ENCODE data around the gene TUBD1. TPM values are rescaled to one million over a fixed set of nuclear protein-coding genes. Genes with fewer than 3 reads are reported as not detected.
"Not testable (repeated sequence)": the region's sequence is repeated elsewhere in the genome, so short reads cannot be mapped to it uniquely, and the experiment has no call there.

TUBD1 gene
- total RNA-seq, 1 donor from 2014 or later = 7.5 TPM

DNA sequence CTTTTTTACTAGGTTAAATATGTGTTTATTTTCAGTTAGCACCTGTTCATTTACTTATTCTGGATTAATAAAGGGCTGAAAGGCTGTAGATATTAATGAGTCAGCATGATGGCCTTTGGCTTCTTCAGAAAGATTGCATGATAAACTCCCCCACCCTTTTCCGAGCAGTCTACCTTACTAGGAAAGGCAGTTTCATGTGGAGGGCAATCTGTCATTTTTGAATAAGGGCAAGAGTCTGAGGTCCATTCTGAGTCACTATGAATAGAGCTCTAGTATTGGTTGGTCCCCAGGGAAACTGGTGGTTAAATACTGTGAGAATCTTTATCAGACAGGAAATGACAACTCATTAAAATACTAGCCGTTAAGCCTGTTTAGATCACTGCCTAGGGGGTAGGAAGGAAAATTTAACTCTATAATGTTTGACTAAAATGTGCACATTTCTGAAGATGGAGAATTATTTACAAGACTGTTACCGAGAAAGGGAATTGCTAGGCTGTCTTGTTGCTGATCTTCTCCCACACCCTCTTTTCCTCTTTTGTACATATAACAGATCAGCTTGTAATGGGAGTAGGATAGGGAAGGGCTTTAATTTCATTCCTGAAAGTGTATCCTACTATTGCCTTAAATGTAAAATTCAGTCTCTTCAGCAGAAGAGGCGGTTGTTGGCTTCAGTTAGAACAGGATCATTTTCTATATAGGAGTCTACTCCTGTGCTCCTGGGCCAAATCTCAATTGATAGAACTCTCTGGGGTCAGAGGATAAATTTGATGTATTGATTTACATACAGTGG is 63.3 kb downstream of the TUBD1 start:
- no peak for DNase-seq (ENCODE audit: low spot score)

DNA sequence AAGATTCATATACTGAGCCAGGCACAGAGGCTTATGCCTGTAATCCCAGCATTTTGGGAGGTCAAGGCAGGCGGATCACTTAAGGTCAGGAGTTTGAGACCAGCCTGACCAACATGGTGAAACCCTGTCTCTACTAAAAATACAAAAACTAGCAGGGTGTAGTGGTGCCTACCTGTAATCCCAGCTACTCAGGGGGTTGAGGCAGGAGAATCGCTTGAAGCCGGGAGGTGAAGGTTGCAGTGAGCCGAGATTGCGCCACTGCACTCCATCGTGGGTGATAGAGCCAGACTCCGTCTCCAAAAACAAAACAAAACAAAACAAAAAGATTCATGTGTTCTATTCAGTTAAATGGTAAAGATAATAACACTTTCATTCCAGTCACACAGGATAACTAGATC is 63.9 kb downstream of the TUBD1 start:
- DNase-seq (ENCODE audit: low spot score); intact Hi-C loops (cut with DNase I): not testable (repeated sequence)

More for the DNA sequence above, 63.3 kb downstream of the TUBD1 start:
- intact Hi-C loops (cut with DNase I) = no loop called here

DNA sequence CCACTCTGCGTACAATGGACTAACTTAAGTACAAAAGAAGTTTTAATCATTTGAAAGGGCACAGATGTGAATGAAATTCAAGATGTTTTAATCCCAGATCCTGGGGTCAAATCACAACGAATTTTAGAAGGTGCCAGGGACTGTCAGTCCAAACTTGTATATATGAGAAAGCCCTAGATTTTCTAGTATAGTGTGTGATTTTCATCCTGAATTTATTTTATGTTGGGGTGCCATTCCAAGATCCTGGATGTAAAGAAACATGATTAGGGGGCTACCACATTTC is 64.3 kb downstream of the TUBD1 start:
- no peak for DNase-seq (ENCODE audit: low spot score)
- intact Hi-C loops (cut with DNase I) = no loop called here

DNA sequence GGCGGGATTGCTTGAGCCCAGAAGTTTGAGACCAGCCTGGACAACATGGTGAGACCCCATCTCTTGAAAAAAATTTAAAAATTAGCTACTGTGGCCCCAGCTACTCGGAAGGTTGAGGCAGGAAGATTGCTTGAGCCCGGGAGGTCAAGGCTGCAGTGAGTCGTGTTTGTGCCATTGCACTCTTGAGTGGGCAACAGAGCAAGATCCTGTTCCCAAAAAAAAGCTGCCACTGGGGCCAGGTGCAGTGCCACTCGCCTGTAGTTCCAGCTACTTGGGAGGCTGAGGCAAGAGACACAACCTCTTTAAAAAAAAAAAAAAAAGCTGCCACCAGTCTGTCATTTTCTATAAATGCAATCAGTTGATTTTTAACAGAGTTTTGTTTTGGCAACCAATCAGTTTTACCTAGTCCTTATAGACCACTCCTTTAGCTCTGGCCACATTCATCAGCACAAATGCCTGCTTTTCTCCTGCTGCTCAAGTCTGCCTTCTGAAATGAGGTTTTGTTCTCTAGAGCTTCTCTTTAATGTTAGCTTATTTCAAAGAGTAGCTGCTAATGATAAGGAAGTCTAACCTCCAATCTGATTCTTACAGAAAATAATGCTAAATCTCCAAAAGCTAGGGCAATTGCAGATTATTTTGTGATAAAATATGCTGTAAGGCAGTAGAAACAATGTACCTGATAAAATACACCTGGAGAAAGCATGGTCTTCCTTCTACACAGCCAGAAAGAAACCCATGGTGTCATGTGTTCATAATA is 64.8 kb downstream of the TUBD1 start:
- DNase-seq (ENCODE audit: low spot score) = no peak

GRCh38 chr17:59826706-59827453 is 65.9 kb downstream of the TUBD1 start:
- intact Hi-C loops (cut with DNase I) = no loop called here
- DNase-seq (ENCODE audit: low spot score) = no peak

More for the DNA sequence above, 64.8 kb downstream of the TUBD1 start:
- intact Hi-C loops (cut with DNase I) = no loop called here

GRCh38 chr17:59825533-59826322 is 67.0 kb downstream of the TUBD1 start:
- DNase-seq (ENCODE audit: low spot score) = no peak
- intact Hi-C loops (cut with DNase I) = no loop called here

DNA sequence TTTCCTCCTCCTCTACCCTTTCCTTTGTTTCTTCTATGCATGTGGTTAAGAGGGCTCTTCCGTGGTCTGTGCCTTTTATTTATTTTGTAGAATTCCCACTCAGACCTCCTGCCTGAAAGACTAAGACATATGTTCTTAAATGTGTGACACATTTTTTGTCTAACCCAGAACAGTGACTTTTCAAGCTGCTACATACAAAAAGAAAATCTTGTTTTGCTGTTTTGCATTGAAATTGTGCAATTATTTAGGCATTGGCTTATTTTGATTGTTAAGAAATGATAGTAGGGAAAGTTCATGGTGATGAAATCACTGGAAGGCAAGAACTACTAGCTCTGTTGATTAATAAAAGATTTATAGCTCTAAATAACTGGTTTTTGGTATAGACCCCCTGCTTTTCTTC is 76.8 kb downstream of the TUBD1 start:
- intact Hi-C loops (cut with DNase I) = no loop called here
- DNase-seq (ENCODE audit: low spot score) = no peak

DNA sequence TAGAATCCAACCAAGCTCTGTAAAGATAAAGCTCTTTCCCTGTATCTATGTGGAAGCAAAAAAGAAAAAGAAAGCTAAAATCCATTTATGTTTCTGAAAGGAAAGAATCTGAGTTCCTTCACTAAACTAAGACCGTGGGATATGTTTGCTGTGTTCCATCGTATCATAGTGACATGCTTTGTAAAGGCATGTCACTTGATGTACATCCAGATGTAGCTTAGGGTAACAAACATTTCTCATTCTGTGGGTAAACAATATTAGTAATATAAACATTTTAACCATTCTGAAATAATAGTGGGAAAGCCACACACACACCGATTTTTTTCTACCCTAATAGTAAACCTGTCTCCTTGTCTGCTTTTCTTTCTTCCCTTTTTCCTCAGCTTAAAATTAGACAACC is 78.1 kb downstream of the TUBD1 start:
- intact Hi-C loops (cut with DNase I) = no loop called here
- DNase-seq (ENCODE audit: low spot score) = no peak

GRCh38 chr17:59814276-59814675 is 78.5 kb downstream of the TUBD1 start:
- no peak for DNase-seq (ENCODE audit: low spot score)
- intact Hi-C loops (cut with DNase I) = no loop called here

GRCh38 chr17:59812139-59812538 is 80.6 kb downstream of the TUBD1 start:
- no peak for DNase-seq (ENCODE audit: low spot score)
- intact Hi-C loops (cut with DNase I) = no loop called here

- DNase-seq (ENCODE audit: low spot score) = no peak
- intact Hi-C loops (cut with DNase I) = no loop called here
Measured at GRCh38 chr17:59811209-59811608, 81.5 kb downstream of the TUBD1 start.

DNA sequence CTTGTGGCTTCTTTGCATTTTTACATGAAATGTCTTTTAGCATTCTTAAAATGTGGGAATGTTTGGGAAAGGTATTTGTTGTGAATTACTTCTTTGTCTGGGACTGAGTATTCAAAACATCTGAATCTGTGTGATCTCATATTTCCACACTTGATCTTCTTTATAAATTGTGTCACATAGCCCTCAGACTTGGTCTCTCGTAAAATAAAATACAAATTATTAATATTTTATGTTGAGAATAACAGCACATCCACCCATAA is 81.9 kb downstream of the TUBD1 start:
- no peak for DNase-seq (ENCODE audit: low spot score)
- intact Hi-C loops (cut with DNase I) = no loop called here

Small RNA genes within 50 kb of the gene (microRNA-seq; reads per million reads assigned to microRNA genes)
- gene MIR21 = 48,144 reads per million, percentile 98 among the genes with 10 or more reads in this experiment

Other genes with a start within 250 kb of the TUBD1 start
- gene PTRH2, start 185.5 kb downstream of the TUBD1 start, total RNA-seq = 9.7 TPM
- 82.8 TPM for gene VMP1, start 185.3 kb downstream of the TUBD1 start, total RNA-seq
- 24.7 TPM for gene RPS6KB1, start 178 bp upstream of the TUBD1 start, total RNA-seq
- gene RNFT1, start 71.8 kb upstream of the TUBD1 start, total RNA-seq = 12.4 TPM
- 11.4 TPM for gene HEATR6, start 186.0 kb upstream of the TUBD1 start, total RNA-seq